GM18861 (cell line): ENCODE measurements around the gene AP2A1.
A peak's percentile ranks its signal among the peaks of the same experiment; 100 is the strongest.

Experiments used
- ATAC-seq: cut with Tn5 transposase; IDR thresholded peaks from one replicate; pipeline ENCODE4 v1.9.1; 2021; ENCODE audit not compliant: unreplicated experiment

Gene AP2A1

GRCh38 chr19:49837009-49837310 is 70.2 kb downstream of the AP2A1 start:
- no peak for ATAC-seq

- ATAC-seq, result no peak
These were observed 70.6 kb downstream of the AP2A1 start for GRCh38 chr19:49837425-49837824.

GRCh38 chr19:49838885-49839588 is 72.2 kb downstream of the AP2A1 start:
- no peak for ATAC-seq

DNA sequence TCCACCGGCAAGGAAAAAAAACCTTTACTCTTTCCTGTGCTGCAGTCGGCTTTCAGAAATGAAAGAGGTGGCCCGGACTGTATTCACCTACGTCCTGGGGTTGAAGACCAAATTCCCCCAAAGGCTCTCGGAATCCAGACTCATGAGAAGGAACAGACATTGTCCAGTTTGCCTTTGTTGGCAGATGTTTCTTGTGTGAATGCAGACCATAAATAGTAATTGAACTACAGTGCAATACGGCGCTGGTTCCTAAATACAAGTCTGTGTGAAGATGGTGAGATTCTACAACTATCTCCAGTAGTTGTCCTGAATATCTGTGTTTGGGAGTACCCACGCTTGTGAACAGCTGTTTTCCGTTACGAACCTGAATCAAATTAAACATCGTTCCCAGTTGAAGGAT is 72.9 kb downstream of the AP2A1 start:
- no peak for ATAC-seq

DNA sequence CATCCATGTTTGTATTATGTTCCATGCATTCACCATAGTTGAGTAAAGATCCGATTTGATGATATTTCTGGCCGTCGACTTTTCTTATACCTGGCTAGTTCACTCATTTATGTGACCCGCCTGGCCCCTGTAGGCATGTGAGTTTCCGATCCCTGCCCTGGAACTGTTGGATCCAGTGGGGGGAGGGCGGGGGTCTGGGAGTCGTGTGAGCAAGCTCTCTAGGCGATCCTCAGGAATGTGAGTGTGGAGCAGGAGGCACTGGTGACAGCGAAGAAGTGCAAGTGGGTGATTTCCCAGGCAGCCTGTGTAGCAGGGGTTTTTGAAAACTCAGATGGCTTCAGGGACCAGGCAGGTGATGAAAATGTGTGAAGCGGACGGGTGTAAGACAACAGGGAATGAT is 73.5 kb downstream of the AP2A1 start:
- no peak for ATAC-seq

DNA sequence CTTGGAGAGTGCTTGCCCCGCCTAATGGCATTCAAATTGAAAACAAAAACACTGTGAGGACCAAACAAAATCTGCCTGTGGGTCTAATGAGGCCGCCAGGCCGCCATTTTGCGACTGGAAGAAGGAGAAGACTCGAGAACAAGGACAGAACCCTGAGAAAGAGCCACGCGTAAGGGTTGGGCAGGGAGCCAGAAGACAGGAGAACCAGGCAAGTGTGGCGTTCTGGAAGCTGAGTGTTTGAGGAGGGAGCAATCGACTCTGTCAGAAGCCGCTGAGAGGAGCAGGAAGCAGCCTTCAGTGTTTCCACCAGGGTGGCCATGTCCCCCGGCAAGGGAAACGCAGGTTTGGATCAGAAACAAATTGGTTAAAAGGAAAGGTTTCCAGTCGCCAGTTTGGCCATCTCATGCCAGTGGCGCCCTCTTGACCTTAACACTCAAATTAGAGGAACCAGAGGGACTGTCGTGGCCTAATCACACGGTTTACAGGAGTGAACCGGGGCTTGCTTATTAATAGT is 74.0 kb downstream of the AP2A1 start:
- ATAC-seq, result no peak

GRCh38 chr19:49843265-49843664 is 76.5 kb downstream of the AP2A1 start:
- no peak for ATAC-seq

GRCh38 chr19:49844138-49845095 is 77.6 kb downstream of the AP2A1 start:
- ATAC-seq, result no peak

GRCh38 chr19:49845414-49845813 is 78.6 kb downstream of the AP2A1 start:
- no peak for ATAC-seq

DNA sequence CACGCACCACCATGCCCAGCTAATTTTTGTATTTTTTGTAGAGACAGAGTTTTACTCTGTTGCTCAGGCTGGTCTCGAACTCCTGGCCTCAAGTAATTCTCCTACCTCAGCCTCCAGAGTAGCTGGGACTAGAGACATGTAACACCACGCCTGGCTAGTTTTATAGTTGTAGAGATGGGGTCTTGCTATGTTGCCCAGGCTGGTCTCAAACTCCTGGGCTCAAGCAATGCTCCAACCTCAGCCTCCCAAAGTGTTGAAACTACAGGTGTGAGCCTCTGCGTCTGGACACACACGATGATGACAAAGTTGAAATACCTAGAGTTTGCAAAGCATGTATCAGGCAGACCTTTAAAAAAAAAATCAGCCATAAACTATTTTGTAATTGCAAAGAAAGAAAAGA is 79.6 kb downstream of the AP2A1 start:
- ATAC-seq, result no peak

DNA sequence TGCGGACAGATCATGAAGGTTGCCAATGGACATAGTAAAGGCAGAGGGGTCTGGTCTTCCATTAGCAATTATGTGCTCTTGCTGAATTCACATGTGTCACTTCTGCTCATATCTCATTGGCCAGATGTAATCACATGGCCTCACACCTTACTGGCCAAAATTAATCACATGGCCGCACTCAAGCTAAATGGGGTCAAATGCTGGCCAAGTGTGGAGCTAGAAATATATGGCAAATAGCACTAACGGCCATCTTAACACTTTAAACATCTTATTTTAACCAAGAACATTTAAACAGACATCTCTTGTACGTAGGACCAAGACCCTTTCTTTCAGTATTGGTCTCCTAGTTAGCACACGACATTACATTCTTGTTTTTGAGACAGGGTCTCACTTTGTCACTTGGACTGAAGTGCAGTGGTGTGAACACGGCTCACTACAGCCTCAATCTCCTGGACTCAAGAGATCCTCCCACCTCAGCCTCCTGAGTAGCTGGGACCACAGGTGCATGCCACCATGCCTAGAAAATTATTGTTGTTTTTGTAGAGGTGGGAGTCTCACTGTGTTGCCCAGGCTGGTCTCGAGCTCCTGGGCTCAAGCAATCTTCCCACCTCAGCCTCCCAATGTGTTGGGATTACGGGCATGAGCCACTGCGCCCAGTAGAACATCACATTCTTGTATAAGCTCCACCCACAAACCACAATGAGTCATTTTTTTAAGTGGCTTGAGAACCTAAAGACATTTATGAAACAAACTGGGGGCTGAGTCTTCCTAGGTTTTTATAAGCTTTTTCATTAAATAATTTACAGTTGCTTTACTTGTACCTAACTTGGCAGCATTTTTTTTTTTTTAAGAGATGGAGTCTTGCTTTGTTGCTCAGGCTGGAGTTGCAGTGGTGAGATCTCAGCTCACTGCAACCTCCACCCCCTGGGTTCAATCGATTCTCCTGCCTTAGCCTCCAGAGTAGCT is 81.2 kb downstream of the AP2A1 start:
- no peak for ATAC-seq

- ATAC-seq, result no peak
These were observed 82.1 kb downstream of the AP2A1 start for GRCh38 chr19:49848938-49849337.

DNA sequence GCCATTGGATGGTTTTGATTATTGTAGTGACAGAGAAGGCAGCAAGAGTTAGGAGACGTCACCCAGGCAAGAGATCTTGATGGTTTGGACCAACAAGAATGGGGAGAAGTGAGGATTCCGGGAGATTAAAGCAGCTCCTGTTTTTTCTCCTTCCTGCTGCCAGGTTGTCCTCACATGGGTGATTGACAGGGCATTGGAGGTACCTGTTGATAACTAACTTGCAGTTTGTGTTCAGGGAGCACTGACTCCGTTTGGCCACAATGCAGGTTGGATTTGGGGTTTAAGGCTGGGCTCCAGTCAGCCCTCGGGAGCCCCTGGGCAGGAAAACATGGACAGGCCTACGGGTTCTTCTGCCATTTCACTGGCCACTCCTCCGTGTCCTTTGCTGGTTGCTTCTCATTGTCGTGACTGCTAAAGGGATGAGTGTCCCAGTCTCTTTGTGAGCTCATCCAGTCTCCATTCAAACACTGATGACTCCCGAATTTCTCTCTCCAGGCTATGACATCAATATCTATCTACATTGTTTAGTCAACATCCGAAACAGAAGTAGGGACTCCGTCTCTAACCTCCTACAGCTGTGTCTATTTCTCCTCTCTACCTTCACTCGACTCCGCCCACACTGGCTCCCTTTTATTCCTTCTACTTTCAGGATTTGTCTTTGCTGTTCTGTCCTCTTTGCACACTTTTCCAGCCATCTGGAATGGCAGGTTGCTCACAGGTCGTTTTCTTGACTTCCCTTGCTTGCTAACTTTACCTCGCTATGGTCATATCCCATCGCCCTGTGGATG is 82.8 kb downstream of the AP2A1 start:
- ATAC-seq, result no peak

DNA sequence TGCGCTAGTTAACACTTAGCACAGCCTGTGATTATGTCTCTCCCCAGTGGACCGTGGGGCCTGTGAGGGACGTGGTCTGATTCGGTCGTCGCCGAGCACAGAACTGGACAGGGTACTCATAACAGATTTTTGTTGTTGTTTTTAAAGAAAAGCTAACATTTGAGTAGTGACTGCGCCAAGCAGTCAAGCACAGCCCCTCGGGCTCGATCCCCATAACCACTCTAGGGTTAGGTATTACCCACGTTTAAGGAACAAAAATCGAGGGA is 83.4 kb downstream of the AP2A1 start:
- ATAC-seq, result peak; percentile 18

DNA sequence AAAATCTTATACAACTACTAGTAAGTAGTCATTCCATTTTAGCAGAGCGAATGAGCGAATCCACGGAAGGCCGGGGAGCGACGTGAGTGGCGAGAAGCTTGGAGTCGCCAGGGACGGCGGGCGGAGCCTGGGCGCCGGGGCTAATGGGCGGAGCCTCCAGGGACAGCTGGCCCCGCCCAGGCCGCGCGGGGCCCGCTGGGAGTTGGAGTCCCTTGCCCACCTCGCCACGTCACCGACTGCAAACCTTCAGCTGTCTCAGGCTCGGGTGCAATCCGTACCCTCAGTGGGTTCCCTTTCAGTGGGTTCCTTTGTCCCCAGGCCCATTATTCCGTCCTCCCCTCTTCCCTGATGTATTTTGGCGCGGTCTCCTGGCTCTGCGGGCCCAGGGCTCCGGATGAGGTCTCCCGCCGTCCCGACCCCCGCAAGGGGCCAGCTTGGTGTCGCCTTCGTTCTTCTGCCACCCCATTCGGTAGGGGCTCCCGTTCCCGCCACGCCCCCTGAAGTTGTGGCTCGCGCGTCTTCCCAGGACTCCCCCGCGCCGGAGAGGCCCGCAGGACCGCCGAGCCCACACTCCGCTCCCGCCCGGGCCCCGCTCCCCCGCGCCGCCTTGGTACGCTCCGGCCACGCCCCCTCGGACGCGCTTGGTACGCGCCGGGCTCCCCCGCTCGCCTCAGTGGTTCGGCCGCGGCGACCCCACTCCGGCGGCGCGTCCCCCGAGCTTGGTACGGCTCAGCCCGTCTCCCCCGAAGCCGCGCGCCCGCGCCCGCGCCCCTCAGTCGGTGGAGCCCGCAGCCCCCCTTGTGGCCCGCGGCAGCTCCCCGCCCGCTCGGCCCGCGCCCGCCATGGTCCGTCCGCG is 83.9 kb downstream of the AP2A1 start, which contains the start of gene PTOV1:
TSS of gene PTOV1 (plus strand) at position 673 of the 856 bp plus-strand sequence.
- ATAC-seq, result peak; percentile 62

DNA sequence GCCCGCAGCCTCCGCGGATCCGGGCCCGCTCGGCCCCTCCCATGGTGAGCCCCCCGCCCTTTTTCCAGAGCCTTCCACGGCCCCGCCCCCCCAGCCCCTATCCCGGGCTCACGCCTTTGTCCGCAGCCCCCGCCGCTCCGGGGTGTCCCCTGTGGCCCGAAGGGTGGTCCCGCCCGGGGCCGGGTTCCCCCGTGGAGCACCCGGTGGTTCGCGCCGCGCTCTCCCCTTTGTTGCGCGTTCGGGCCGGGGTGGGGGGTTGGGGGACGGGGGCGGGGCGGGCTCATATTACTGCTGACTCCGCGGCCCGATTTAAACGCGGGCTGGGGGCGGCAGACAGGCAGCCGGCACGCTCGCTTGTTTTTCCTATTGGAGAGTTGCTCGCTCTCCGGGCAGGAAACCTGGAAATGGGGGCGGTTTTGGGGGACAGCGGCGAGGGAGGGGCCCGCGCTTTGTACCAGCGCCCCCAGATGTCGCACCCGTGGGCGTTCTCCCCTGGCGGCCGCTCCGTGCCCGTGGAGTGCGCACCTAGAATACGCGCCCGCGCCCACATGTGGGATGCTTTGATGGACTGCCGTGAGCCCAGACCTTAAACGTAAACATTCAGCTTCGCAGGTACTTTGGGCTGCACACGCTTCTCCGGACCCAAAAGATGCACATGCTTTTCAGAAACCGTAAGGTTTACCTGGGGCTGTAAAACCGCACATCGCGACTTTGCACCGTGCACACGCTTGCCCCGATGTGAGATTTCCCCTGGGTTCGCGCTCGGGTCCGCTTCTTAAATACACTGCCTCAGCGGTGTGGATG is 84.9 kb downstream of the AP2A1 start:
- peak; percentile 1 for ATAC-seq

GRCh38 chr19:49852631-49853126 is 85.9 kb downstream of the AP2A1 start:
- no peak for ATAC-seq

GRCh38 chr19:49853852-49854377 is 87.1 kb downstream of the AP2A1 start:
- no peak for ATAC-seq
